Thyroid gland (tissue), 4 donors: ENCODE data around the gene COQ8A. TPM values are rescaled to one million over a fixed set of nuclear protein-coding genes. Genes with fewer than 3 reads are reported as not detected.

ENCODE experiments used
- DNase-seq, 2 donors: peaks; one replicate each; pipeline ENCODE4 v3.0.0-alpha.2; 2019
- H3K27ac ChIP-seq, 3 donors: fragments of 200-600 bp; sonication (generic); 1 replicate in 2 of 3; 2 replicates in 1 of 3; pipeline ENCODE4 v1.5.1; 2016 to 2019; ENCODE audit warnings: mild to moderate bottlenecking in 1 of 3, moderate library complexity in 1 of 3
- H3K27me3 ChIP-seq: fragments of 200-600 bp; sonication (generic); one replicate; pipeline ENCODE4 v1.5.1; 2019
- H3K36me3 ChIP-seq, 2 donors: fragments of 200-600 bp; sonication (generic); one replicate each; pipeline ENCODE4 v1.5.1; 2016 to 2019
- H3K4me1 ChIP-seq, 2 donors: fragments of 200-600 bp; sonication (generic); one replicate each; pipeline ENCODE4 v1.5.1; 2017 to 2019
- H3K4me3 ChIP-seq, 3 donors: fragments of 200-600 bp; sonication (generic); replicated peaks in 1 of 3; 1 replicate in 2 of 3; 2 replicates in 1 of 3; pipeline ENCODE4 v1.5.1; 2016; ENCODE audit warnings: mild to moderate bottlenecking in 1 of 3
- H3K9me3 ChIP-seq: fragments of 200-600 bp; sonication (generic); one replicate; pipeline ENCODE4 v1.5.1; 2017
- CTCF ChIP-seq, 6 experiments: fragments of 200-600 bp in 3 of 6; fragments of 450-650 bp in 3 of 6; sonication (generic) in 3 of 6; IDR thresholded peaks; one replicate each; pipeline ENCODE4 v1.5.1; 2016 to 2019; ENCODE audit warnings: antibody characterized with exemption in 6 of 6, mild to moderate bottlenecking in 2 of 6, inconsistent platforms in 1 of 6, moderate library complexity in 1 of 6
- POLR2A ChIP-seq, 2 donors: fragments of 450-650 bp; IDR thresholded peaks; one replicate each; pipeline ENCODE4 v1.6.1; 2017; ENCODE audit warnings: antibody characterized with exemption in 2 of 2, mild to moderate bottlenecking in 2 of 2, moderate library complexity in 1 of 2
- WGBS, 2 donors: methylation state at CpG; one replicate each; pipeline ENCODE4 v1.1.5; 2017; 5-methylcytosine and 5-hydroxymethylcytosine counted together
- intact Hi-C: fragments of 100-400 bp; cut with DNase I; formaldehyde crosslinking; loops from one replicate; pipeline ENCODE4 v1.15.1; 2023
- total RNA-seq, 4 donors: library from RNA; depleted of rRNA; stranded (reverse); fragments of >200 nt; gene quantifications; one replicate each; pipeline ENCODE4 v1.2.3, GENCODE V29; 2016

The COQ8A gene
- total RNA-seq, 4 donors from 2014 or later: 25.1 to 35.9 (median 30.1) TPM

DNA sequence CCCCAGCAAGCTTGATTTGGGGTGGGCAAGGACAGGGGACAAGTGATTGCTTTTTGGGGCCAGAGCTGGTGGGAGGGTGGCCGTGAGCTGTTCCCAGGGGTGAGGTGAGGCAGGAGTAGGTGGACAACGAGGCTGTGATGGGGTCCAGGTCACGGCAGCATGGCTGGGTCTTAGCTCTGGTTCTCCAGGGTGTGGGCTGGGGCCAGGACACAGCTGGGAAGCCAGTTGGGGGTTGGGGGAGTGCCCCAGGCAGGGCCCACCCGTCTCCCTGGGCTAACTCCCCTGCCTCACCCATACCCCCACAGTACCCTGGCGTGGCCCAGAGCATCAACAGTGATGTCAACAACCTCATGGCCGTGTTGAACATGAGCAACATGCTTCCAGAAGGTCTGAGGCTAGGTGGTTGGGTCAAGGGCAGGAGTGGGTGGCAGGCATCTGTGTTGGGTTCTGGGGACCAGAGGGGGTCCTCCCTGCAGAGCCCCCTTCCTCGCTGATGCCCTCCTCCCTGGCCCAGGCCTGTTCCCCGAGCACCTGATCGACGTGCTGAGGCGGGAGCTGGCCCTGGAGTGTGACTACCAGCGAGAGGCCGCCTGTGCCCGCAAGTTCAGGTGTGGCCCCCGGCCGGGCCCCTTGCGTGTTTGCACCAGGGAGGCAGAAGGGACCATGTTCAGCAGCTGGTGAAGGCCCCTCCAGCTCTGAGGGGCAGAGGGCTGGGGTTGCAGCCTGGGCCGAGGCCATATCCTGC is 43.3 kb downstream of the COQ8A start:
- DNase-seq: no peak
- no peak overlapping the region for H3K27ac ChIP-seq
- WGBS, 2 donors: 91 to 96% methylated on average over 6 to 16 of the region's 18 CpGs
- H3K9me3 ChIP-seq: no peaks in the 10 kb centered on the region
- no peaks in the 10 kb centered on the region for H3K27me3 ChIP-seq
- H3K4me3 ChIP-seq: no peak overlapping the region
- intact Hi-C loops: no loop called here
- peaks cover 0 to 5% of the 10 kb centered on the region in 2 donors for H3K36me3 ChIP-seq
- TF ChIP-seq CTCF (IDR thresholded peaks at IDR 0.05) (no peak), POLR2A (IDR thresholded peaks at IDR 0.05) (no peak)
- peaks cover 6 to 16% of the 10 kb centered on the region in 2 donors for H3K4me1 ChIP-seq

DNA sequence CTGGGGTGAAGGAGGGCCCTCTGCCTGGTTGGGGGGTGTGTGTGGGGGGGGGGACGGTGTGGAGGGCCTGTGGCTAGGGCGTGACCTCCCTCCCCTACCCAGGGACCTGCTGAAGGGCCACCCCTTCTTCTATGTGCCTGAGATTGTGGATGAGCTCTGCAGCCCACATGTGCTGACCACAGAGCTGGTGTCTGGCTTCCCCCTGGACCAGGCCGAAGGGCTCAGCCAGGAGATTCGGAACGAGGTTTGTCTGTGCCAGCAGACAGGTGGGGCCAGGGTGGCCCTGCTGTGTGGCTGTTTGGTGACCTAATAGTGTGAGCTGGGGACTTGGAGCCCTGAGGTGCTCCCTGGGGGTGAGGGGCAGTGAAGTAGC is 43.9 kb downstream of the COQ8A start:
- peaks cover 0 to 5% of the 10 kb centered on the region in 2 donors for H3K36me3 ChIP-seq
- H3K27ac ChIP-seq: no peak overlapping the region
- H3K27me3 ChIP-seq: no peaks in the 10 kb centered on the region
- H3K4me3 ChIP-seq: no peak overlapping the region
- intact Hi-C loops: no loop called here
- no peaks in the 10 kb centered on the region for H3K9me3 ChIP-seq
- 87 to 91% methylated on average over 3 to 5 of the region's 5 CpGs for WGBS, 2 donors
- H3K4me1 ChIP-seq: peaks cover 11 to 21% of the 10 kb centered on the region in 2 donors
- TF ChIP-seq CTCF (IDR thresholded peaks at IDR 0.05) (no peak), POLR2A (IDR thresholded peaks at IDR 0.05) (no peak)
- DNase-seq: no peak

- Histone ChIP-seq H3K36me3 (peaks cover 0 to 5% of the 10 kb centered on the region in 2 donors), H3K9me3 (no peaks in the 10 kb centered on the region), H3K27ac (no peak overlapping the region), H3K4me3 (no peak overlapping the region), H3K4me1 (peaks cover 18 to 28% of the 10 kb centered on the region in 2 donors), H3K27me3 (no peaks in the 10 kb centered on the region)
- WGBS, 2 donors: 85 to 93% methylated on average over 11 to 13 of the region's 18 CpGs
- no peak for TF ChIP-seq CTCF (IDR thresholded peaks at IDR 0.05)
- DNase-seq: no peak
- intact Hi-C loops: no loop called here
These were observed 44.6 kb downstream of the COQ8A start for GRCh38 chr1:226984521-226985238.

GRCh38 chr1:226985239-226985838 is 45.2 kb downstream of the COQ8A start:
- 87 to 95% methylated on average over 16 to 17 of the region's 20 CpGs for WGBS, 2 donors
- intact Hi-C loops: no loop called here
- H3K27ac ChIP-seq: no peak overlapping the region
- TF ChIP-seq CTCF (IDR thresholded peaks at IDR 0.05) (no peak), POLR2A (IDR thresholded peaks at IDR 0.05) (no peak)
- no peak overlapping the region for H3K4me3 ChIP-seq
- H3K36me3 ChIP-seq: peaks cover 0 to 5% of the 10 kb centered on the region in 2 donors
- no peak for DNase-seq
- H3K27me3 ChIP-seq: no peaks in the 10 kb centered on the region
- peaks cover 25 to 28% of the 10 kb centered on the region in 2 donors for H3K4me1 ChIP-seq
- H3K9me3 ChIP-seq: no peaks in the 10 kb centered on the region
